ENCODE data around the gene TF.
"Not testable (repeated sequence)": the region's sequence is repeated elsewhere in the genome, so short reads cannot be mapped to it uniquely, and the experiment has no call there.

The TF gene

DNA sequence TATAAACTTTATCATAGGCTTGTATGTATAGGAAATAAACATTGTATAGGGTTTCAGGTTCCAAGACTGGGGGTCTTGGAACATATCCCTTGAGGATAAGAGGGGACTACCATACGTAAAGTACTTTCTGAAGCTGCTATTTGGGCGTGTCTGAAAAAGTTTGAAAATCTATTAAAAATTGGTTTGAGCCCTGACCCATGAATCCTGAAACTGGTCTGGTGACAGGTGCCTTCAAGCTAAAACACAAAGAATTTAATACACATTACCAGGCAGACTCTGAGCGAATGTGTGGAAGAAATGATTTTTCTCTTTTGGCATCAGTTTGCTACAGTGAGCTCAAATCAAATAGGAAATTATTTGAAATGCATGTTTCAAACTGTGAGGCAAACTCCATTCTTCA lies 16.3 kb downstream of the TF start:
- peaks cover 10 to 35% of the 10 kb centered on the region in 2 donors for H3K27me3 Mint-ChIP-seq
- DNase-seq (no peak), ATAC-seq (replicated peaks) (no peak)
- H3K4me3 Mint-ChIP-seq = no peak overlapping the region
- H3K4me1 Mint-ChIP-seq (ENCODE audit: low read depth in 2 of 2) = no peaks in the 10 kb centered on the region
- H3K9me3 Mint-ChIP-seq = no peaks in the 10 kb centered on the region
- H3K36me3 Mint-ChIP-seq (ENCODE audit: insufficient read depth) = no peaks in the 10 kb centered on the region
- no peak overlapping the region for H3K27ac Mint-ChIP-seq

DNA sequence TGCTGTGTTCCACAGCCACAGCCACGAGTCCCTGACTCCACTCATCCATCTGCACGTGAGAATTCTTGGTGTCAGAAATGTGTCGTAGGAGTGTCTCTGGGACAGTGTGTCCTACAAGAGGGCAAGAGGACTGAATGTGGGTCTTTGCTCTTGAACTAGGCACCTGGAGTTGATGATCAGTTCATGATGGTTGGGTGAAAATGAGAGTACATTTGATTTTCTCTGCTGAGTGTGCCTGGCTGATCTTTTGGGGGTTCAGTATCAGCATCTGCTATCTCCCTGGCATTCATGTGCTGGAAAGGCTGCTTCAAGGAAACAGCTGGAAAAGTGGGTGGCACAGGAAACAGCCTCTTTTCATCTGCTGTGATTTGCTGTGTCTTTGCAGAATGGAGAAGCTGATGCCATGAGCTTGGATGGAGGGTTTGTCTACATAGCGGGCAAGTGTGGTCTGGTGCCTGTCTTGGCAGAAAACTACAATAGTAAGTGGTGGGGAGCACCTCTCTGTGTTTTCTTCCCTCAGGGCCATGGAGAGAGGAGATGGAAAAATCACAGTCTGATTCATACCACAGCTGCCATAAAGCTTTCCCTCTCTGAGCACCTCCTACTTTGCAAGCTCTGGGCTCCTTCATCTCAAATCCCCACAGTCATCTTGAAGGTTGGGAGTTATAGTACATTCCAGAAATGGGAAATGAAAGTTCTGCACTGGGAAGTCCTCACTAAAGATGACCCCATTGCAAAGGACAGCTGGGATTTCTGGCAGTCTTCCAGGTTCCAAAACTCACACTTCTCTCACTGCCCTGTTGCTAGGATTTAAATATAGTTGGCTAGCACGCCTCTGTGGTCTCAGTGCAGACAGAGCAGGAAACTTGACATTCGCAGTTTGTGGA lies 17.8 kb downstream of the TF start:
- no peak overlapping the region for H3K27ac Mint-ChIP-seq
- H3K36me3 Mint-ChIP-seq (ENCODE audit: insufficient read depth) = no peaks in the 10 kb centered on the region
- no peak overlapping the region for H3K4me3 Mint-ChIP-seq
- no peak for ATAC-seq (replicated peaks)
- H3K4me1 Mint-ChIP-seq (ENCODE audit: low read depth in 2 of 2) = no peaks in the 10 kb centered on the region
- no peak for DNase-seq
- no peaks in the 10 kb centered on the region for H3K9me3 Mint-ChIP-seq
- H3K27me3 Mint-ChIP-seq = peaks cover 7 to 27% of the 10 kb centered on the region in 2 donors

DNA sequence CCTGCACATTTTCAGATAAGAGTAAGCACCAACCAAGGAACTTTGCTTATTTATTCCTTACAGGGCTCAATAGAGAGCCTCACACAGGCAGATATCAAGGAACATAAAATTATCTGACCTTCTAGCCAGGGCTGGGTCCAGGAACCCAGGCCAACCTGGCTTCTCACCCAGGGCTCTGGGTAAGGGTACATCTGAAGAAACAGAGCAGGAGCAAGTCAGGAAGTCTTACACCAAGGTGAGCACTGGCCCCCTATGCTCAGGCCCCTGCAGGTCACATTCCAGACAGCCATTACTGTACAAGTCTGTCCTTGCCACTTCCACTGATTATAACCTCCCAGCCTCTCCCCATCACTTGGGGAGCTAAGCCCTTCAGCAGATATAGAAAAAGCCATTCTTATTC lies 19.1 kb downstream of the TF start:
- Mint-ChIP-seq H3K27ac (no peak overlapping the region), H3K36me3 (ENCODE audit: insufficient read depth) (no peaks in the 10 kb centered on the region), H3K4me1 (ENCODE audit: low read depth in 2 of 2) (no peaks in the 10 kb centered on the region), H3K27me3 (peaks cover 7 to 23% of the 10 kb centered on the region in 2 donors), H3K9me3 (no peaks in the 10 kb centered on the region), H3K4me3 (no peak overlapping the region)
- ATAC-seq (replicated peaks) (no peak), DNase-seq (no peak)

DNA sequence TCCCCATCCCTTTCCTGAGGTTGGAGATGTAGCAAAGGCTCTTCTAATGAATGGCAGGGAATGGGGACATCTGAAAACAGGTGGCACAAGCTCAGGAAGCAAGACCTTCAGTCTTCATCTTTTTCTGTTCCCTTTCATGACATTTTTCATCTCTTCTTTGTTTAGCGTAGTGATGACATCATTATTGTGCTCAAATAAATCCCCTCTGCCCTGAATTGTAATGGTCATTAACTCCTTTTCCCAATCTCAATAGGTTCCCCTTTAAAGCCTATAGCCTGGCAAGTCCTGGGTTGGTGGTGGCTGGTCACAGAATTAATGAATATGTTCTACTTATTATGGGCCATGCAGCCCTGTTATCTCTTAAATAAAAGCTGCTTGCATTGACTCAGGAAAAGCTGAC lies 21.4 kb downstream of the TF start:
- no peak for DNase-seq
- peaks cover 16 to 33% of the 10 kb centered on the region in 2 donors for H3K27me3 Mint-ChIP-seq
- no peaks in the 10 kb centered on the region for H3K9me3 Mint-ChIP-seq
- no peaks in the 10 kb centered on the region for H3K36me3 Mint-ChIP-seq (ENCODE audit: insufficient read depth)
- no peak overlapping the region for H3K27ac Mint-ChIP-seq
- no peak for ATAC-seq (replicated peaks)
- H3K4me3 Mint-ChIP-seq = no peak overlapping the region
- no peaks in the 10 kb centered on the region for H3K4me1 Mint-ChIP-seq (ENCODE audit: low read depth in 2 of 2)

DNA sequence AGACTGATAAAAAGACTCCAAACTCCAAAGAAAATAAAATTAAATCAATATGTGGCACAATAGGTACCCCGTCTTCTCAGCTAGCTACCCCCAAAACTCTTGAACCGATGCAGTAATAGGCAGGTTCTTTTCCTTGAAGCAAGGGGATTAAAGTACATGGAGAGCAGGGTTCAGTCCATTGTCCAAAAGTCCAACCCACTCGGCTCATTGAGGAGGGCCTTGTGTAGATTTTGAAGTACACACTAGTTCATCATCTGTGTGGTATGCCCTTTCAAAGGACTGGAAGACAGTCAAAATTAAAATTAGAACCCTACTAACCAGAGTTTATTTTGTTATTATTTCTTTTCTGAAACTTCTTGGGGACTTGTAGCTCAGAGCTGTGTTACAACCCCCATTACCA lies 23.3 kb downstream of the TF start:
- Mint-ChIP-seq H3K27ac (no peak overlapping the region), H3K4me3 (no peak overlapping the region), H3K27me3 (peaks cover 19 to 35% of the 10 kb centered on the region in 2 donors), H3K36me3 (ENCODE audit: insufficient read depth) (no peaks in the 10 kb centered on the region), H3K4me1 (ENCODE audit: low read depth in 2 of 2) (no peaks in the 10 kb centered on the region), H3K9me3 (no peaks in the 10 kb centered on the region)
- DNase-seq (no peak), ATAC-seq (replicated peaks) (no peak)

GRCh38 chr3:133773732-133774131 lies 27.5 kb downstream of the TF start:
- no peaks in the 10 kb centered on the region for H3K4me1 Mint-ChIP-seq (ENCODE audit: low read depth in 2 of 2)
- H3K9me3 Mint-ChIP-seq = no peaks in the 10 kb centered on the region
- no peak for ATAC-seq (replicated peaks)
- no peak for DNase-seq
- no peak overlapping the region for H3K4me3 Mint-ChIP-seq
- no peak overlapping the region for H3K27ac Mint-ChIP-seq
- peaks cover 32 to 53% of the 10 kb centered on the region in 2 donors for H3K27me3 Mint-ChIP-seq
- H3K36me3 Mint-ChIP-seq (ENCODE audit: insufficient read depth) = no peaks in the 10 kb centered on the region

DNA sequence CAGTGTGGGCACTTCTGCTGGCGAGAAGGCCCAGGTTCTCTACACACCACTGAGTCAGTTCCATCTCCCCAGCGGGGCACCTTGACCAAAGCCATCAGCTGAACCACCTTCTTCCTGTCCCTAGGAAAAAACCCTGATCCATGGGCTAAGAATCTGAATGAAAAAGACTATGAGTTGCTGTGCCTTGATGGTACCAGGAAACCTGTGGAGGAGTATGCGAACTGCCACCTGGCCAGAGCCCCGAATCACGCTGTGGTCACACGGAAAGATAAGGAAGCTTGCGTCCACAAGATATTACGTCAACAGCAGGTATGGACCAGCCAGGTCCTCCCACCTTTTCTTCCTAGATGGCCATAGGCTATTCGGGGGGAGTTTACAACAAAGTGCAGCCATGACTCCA lies 29.1 kb downstream of the TF start:
- DNase-seq = no peak
- H3K4me3 Mint-ChIP-seq = no peak overlapping the region
- H3K4me1 Mint-ChIP-seq (ENCODE audit: low read depth in 2 of 2) = no peaks in the 10 kb centered on the region
- H3K27me3 Mint-ChIP-seq = peaks cover 48 to 68% of the 10 kb centered on the region in 2 donors
- ATAC-seq (replicated peaks) = no peak
- H3K9me3 Mint-ChIP-seq = no peaks in the 10 kb centered on the region
- H3K36me3 Mint-ChIP-seq (ENCODE audit: insufficient read depth) = no peaks in the 10 kb centered on the region
- no peak overlapping the region for H3K27ac Mint-ChIP-seq

DNA sequence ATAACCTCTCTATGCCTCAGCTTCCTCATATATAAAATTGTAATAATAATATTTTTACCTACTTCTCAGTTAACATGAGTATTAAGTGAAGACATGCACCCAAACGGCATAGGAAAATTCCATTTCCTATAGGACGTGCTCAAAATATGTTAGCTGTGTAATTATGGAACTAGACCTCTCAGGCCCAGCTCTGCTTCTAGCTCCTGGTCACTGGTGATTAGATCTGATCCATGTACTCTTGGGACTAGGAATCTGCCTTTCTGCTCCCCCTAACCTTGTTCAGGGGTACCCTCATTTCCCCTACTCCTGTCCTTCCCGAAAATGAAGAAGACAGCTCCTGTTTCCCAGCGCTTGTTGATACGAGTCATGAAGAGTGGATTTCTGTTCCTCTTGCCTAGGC lies 29.6 kb downstream of the TF start:
- DNase-seq (no peak), ATAC-seq (replicated peaks) (no peak)
- H3K36me3 Mint-ChIP-seq (ENCODE audit: insufficient read depth) = no peaks in the 10 kb centered on the region
- H3K9me3 Mint-ChIP-seq = no peaks in the 10 kb centered on the region
- H3K4me1 Mint-ChIP-seq (ENCODE audit: low read depth in 2 of 2) = no peaks in the 10 kb centered on the region
- no peak overlapping the region for H3K27ac Mint-ChIP-seq
- peaks cover 49 to 71% of the 10 kb centered on the region in 2 donors for H3K27me3 Mint-ChIP-seq
- no peak overlapping the region for H3K4me3 Mint-ChIP-seq

GRCh38 chr3:133776794-133777438 lies 30.7 kb downstream of the TF start:
- DNase-seq (no peak), ATAC-seq (replicated peaks) (no peak)
- H3K36me3 Mint-ChIP-seq (ENCODE audit: insufficient read depth) = no peaks in the 10 kb centered on the region
- H3K27me3 Mint-ChIP-seq = peaks cover 52 to 71% of the 10 kb centered on the region in 2 donors
- H3K27ac Mint-ChIP-seq = no peak overlapping the region
- H3K4me3 Mint-ChIP-seq = no peak overlapping the region
- H3K9me3 Mint-ChIP-seq = no peaks in the 10 kb centered on the region
- H3K4me1 Mint-ChIP-seq (ENCODE audit: low read depth in 2 of 2) = no peaks in the 10 kb centered on the region

GRCh38 chr3:133777807-133778568 lies 31.8 kb downstream of the TF start:
- DNase-seq = no peak
- no peak overlapping the region for H3K27ac Mint-ChIP-seq
- H3K4me3 Mint-ChIP-seq = no peak overlapping the region
- no peaks in the 10 kb centered on the region for H3K36me3 Mint-ChIP-seq (ENCODE audit: insufficient read depth)
- no peak for ATAC-seq (replicated peaks)
- no peaks in the 10 kb centered on the region for H3K9me3 Mint-ChIP-seq
- H3K4me1 Mint-ChIP-seq (ENCODE audit: low read depth in 2 of 2) = no peaks in the 10 kb centered on the region
- H3K27me3 Mint-ChIP-seq = peaks cover 46 to 78% of the 10 kb centered on the region in 2 donors

- ATAC-seq (replicated peaks) (no peak), DNase-seq (no peak)
- Mint-ChIP-seq H3K4me1 (ENCODE audit: low read depth in 2 of 2) (no peaks in the 10 kb centered on the region), H3K27ac (no peak overlapping the region), H3K36me3 (ENCODE audit: insufficient read depth) (no peaks in the 10 kb centered on the region), H3K4me3 (no peak overlapping the region), H3K27me3 (peaks cover 34 to 64% of the 10 kb centered on the region in 2 donors), H3K9me3 (no peaks in the 10 kb centered on the region)
These were observed 33.5 kb downstream of the TF start for GRCh38 chr3:133779626-133780203.

DNA sequence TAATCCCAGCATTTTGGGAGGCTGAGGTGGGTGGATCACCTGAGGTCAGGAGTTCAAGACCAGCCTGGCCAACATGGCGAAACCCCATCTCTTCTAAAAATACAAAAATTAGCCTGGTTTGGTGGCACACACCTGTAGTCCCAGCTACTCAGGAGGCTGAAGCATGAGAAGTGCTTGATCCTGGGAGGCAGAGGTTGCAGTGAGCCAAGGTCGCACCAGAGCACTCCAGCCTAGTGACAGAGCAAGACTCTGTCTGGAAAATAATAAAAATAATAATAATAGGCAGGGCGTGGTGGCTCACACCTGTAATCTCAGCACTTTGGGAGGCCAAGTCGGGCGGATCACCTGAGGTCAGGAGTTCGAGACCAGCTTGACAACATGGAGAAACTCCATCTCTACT lies 34.6 kb downstream of the TF start:
- not testable (repeated sequence) for H3K27ac Mint-ChIP-seq; ATAC-seq (replicated peaks); H3K4me1 Mint-ChIP-seq (ENCODE audit: low read depth in 2 of 2); H3K36me3 Mint-ChIP-seq (ENCODE audit: insufficient read depth); H3K9me3 Mint-ChIP-seq; H3K4me3 Mint-ChIP-seq; DNase-seq
- H3K27me3 Mint-ChIP-seq = peaks cover 27 to 53% of the 10 kb centered on the region in 2 donors

DNA sequence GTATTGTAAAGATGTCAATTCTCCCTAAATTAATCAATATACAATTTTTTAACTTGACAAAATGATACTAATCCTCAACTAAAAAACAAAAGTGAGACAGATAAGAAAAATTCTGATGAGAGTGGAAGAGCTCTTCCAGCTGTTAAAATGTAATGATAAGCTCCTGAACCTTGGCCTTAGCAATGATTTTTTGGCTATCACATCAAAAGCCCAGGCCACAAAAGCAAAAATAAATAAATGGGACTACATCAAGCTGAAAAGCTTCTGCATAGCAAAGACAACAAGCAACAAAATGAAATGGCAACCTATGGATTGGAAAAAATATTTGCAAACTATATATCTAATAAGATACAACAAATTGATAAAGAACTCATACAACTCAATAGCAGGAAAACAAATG lies 35.4 kb downstream of the TF start:
- peaks cover 24 to 46% of the 10 kb centered on the region in 2 donors for H3K27me3 Mint-ChIP-seq
- DNase-seq (no peak), ATAC-seq (replicated peaks) (no peak)
- no peaks in the 10 kb centered on the region for H3K9me3 Mint-ChIP-seq
- no peak overlapping the region for H3K27ac Mint-ChIP-seq
- no peaks in the 10 kb centered on the region for H3K36me3 Mint-ChIP-seq (ENCODE audit: insufficient read depth)
- no peaks in the 10 kb centered on the region for H3K4me1 Mint-ChIP-seq (ENCODE audit: low read depth in 2 of 2)
- no peak overlapping the region for H3K4me3 Mint-ChIP-seq

Measured in effector memory CD8-positive, alpha-beta T cell (primary cell).